Measurements from ENCODE around the gene ITGBL1.
A peak's percentile ranks its signal among the peaks of the same experiment; 100 is the strongest.

Gene ITGBL1

DNA sequence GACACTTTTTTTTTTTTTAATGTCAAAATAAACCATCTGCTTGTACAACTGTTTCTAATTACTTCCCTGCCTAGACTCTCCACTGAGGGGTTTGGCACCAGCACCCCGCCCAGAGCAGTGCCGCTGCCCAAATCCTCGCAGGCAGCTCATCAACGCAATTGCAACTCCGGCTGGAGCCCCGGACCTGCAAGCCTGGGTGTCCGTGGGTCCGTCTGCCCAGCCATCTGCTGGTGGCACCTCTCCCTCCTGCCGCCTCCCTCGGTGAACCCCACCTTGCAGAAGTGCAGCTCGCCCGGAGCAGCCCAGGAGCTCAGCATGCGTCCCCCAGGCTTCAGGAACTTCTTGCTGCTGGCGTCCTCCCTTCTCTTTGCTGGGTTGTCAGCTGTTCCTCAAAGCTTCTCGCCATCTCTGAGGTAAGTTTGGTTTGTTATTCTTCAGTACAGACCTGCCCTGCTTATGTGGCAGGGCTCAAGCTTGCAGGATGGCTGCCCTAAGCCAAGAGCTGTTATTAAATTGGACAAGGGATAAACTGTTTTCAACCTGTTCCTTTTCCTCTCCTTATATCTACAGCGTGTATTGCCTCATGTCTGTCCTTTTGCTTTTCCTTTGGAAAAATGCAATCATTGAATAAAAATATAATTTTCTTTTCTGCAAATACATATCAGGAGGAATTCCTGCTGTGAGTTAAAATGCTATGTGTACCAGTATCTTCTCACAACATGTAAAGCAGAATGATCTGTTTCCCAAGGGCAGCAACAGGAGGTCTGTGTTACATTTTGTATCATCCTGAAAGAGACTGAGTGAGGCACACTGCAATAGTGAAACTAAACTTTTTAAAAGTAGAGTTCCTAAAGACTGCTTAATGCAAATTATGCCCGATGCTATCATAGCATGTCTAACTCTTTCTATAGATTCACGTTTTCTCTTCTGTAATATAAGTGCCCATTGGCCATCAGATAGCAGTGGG is at the start of gene ITGBL1:
Gene ITGBL1, plus strand, starts transcription at position 157 of the 967 bp plus-strand sequence. Its CDS starts 159 bp downstream, at position 316.
- DNase-seq: no peak

DNA sequence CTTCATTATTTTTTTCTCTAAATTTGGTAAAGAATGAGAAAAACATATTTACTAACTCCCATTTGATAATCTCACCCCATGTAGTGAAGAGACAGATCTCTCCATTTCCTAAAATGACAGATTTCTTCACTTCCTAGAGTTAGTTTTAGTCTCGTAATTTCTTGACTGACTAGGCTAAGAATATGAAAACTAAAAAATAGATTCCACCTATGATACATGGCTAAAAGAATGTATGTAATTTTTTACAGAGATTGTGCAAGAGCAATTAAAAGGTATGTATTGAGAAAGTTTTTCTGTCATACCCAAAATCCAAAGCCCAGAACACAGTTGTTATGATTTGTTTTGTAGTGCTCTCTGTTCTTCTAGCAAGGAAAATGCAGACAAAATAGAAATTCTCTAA is 45.7 kb upstream of the ITGBL1 start:
- no peak for DNase-seq

DNA sequence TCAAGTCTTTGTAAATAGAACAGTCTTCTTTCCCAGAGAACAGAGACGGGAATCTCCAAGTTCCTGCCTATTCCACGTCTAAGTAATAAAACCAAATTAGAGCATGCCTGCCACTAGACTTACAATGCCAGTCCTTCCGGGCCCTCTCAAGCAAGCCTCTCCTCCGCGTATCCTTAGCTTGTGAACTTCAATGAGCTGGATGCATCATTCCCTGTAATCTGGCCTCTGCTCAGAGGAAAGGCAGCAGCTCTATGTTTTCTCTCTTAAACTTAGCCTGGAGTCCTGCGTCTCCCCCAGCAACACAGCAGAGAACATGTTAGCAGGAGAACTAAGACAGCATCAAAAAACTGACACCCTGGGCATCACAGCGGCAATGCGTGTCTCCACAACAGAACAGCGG is 44.3 kb upstream of the ITGBL1 start:
- no peak for DNase-seq

GRCh38 chr13:101408992-101409656 is 43.4 kb upstream of the ITGBL1 start:
- DNase-seq: no peak

DNA sequence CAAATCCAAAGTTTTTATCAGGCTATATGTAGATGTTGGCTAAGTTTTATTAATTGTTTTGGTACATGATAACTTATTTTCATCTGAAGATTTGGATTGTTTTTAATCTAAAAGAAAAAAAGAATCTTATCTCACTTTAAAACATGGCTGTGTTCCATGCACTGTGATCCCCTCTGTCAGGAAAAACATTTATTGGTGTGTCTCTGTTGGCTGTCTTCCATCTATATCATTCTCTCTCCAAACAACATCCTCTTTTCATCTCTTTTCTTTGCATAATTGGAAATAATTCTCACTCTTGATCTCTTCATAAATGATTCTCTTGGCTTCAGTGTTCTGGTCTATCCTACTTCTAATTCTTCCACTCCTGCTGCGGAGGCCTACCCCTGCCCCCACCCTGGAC is 40.4 kb upstream of the ITGBL1 start:
- DNase-seq: no peak

DNA sequence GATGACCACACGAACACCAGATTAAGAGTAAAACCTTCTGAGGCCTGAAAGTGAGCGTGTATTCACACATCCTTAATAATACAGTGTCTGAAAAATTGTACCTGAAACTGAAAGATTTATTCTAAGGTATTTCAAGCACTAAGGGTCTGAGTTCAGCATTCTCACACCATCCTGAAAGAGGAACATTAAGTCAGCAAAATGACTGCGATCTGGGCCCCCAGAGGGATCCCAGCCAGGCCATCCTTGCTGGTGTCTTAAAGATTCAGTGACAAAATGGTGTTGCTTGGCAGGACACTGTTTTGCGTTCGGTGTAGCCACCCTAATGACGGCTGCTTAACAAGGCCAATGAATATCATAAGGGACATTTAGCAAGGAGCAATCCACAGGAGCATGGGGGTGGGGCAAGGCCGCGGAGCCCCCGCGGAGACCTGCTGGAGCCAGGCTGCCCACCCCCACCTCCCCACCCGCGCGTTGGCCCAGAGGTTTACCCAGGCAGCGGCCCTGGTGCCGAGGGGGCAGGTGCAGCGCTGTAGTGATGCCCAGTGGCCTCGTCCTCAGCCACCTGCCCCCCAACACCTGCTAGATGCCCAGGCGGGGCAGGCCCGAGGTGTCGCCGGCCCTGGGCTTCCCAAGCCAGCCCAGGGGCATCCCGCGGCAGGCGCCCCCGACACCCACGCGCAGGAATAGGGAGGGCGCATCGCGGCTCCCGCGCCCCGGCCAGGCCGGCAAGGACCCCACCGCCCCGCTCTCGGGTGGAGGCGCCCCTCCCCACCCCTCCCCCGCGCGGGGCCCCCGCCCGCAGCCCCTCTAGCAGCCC is 36.9 kb upstream of the ITGBL1 start:
- peak; percentile 53 for DNase-seq

GRCh38 chr13:101416181-101417042 is 36.1 kb upstream of the ITGBL1 start, which contains the start of gene NALCN:
NALCN (minus strand) TSS chr13:101416508; CDS start chr13:101399126, 17,382 bp downstream.
- DNase-seq: peak; percentile 72

- peak; percentile 92 for DNase-seq
These were observed 35.5 kb upstream of the ITGBL1 start for GRCh38 chr13:101417043-101417406.

DNA sequence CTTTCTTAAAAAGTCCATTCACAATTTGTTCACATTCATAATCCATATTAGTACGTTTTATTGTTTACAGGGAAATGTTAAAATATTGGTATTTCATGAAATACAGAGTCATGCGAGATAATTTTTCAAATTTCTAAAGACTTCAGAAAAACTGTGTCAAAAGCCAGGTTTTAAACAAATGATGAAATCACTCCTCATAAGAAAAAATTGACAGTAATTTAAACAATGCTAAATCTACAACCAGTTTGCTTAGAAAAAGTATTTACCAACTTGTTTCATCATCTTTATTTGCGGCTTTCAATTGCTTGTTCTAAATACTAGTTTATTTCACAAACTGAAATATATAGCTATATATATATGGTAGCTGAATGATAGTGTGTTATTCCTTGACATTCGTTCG is 35.0 kb upstream of the ITGBL1 start:
- no peak for DNase-seq

GRCh38 chr13:101423872-101424271 is 28.6 kb upstream of the ITGBL1 start:
- DNase-seq: no peak

GRCh38 chr13:101424381-101425155 is 27.9 kb upstream of the ITGBL1 start:
- DNase-seq: no peak

DNA sequence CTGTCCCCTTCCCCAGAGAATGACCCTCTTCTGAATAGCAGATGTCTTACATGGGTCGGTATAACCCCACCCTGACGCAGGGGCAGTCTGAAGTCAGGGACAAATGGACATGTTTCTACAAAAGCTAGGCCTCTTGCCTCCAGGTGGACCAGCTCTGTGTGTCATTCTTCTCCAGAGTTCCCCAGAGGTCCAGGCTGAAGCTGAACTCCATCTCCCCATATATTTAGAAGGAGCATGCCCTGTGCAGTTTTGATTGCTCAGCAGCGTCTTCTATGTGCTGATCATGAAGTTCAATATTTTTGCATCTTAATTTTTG is 27.4 kb upstream of the ITGBL1 start:
- no peak for DNase-seq

DNA sequence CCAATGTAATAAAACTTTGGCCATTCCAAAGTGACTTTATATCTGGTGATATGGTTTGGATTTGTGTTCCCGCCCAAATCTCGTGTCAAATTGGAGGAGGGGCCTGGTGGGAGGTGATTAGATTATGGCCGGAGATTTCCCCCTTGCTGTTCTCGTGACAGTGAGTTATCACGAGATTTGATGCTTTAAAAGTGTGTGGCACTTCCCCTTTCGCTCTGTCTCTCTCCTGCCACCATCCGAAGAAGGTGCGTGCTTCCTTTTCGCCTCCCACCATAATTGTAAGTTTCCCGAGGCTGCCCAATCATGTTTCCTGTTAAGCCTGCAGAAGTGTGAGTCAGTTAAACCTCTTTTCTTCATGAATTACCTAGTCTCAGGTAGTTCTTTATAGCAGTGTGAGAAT is 26.9 kb upstream of the ITGBL1 start:
- no peak for DNase-seq

DNA sequence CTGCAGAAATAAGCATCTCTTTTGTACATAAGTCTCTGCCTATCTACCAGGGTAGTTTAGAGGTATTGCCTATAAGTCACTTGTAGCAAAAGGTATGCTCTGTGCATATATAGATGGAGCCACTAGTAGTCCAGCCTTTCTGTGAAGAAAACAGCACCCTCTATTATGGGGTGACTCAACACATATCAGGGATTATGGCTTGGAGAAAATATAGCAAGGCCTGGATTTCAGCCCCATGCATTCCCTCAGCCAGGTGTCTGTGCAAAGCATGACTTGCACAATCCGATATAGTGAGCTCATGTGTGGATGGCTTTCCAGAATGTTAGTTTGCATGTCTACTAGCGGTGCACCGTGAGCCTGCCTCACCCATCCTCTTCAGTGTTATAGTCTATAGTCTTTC is 22.7 kb upstream of the ITGBL1 start:
- DNase-seq: no peak

DNA sequence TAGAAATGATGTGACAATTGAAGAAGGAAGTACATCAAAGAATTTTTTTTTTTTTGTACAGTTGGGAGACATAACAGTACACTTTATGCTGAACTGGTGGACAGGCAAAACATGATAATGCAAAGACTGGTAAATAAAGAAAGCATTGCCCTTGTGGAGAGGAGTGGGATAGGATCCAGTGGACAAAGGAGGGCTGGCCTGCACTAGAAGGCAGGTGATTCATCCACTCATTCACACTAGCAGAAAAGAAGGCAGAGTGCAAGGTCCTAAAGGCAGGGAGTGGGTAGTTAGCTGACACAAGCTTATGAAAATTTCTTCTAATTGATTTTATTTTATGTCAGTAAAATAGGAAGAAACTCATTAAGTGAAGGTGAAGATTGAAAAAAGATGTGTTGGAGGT is 18.6 kb upstream of the ITGBL1 start:
- no peak for DNase-seq

DNA sequence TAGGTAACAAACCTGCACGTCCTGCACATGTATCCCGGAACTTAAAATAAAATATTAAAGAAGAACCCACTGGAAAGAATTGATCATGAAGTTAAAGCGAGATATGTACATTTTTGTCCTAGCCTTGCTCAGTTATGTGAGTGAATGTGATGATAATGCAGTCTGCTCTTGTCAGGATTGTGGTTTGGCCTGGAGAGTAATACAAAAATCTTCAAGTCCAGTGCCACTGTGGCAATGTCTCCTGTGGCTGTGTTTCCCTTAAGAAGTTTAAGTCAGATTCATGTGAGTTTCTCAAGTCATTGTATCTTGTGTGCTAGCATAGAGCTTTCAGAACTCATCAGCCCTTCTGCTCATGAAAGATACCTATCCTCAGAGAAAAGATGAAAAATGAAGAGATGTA is 18.0 kb upstream of the ITGBL1 start:
- DNase-seq: no peak

DNA sequence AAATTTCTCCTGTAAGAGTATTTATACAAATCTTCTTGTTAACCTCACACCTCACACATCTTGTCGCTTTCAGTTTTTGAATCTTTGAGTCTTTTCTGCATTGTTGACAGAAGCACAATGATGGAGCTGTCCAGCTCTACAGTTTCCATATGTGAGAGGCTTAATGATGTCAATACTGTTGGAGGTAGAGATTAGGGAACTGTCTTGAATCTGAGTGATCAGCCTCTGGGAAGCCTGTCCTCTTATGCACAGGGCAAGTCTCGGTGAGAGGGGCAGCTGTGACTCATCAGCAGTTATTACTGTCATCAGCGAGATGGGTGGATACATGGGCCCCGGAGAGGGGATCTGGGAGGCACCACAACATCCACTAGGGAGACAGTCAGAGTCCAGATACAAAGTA is 4.6 kb upstream of the ITGBL1 start:
- DNase-seq: no peak

DNA sequence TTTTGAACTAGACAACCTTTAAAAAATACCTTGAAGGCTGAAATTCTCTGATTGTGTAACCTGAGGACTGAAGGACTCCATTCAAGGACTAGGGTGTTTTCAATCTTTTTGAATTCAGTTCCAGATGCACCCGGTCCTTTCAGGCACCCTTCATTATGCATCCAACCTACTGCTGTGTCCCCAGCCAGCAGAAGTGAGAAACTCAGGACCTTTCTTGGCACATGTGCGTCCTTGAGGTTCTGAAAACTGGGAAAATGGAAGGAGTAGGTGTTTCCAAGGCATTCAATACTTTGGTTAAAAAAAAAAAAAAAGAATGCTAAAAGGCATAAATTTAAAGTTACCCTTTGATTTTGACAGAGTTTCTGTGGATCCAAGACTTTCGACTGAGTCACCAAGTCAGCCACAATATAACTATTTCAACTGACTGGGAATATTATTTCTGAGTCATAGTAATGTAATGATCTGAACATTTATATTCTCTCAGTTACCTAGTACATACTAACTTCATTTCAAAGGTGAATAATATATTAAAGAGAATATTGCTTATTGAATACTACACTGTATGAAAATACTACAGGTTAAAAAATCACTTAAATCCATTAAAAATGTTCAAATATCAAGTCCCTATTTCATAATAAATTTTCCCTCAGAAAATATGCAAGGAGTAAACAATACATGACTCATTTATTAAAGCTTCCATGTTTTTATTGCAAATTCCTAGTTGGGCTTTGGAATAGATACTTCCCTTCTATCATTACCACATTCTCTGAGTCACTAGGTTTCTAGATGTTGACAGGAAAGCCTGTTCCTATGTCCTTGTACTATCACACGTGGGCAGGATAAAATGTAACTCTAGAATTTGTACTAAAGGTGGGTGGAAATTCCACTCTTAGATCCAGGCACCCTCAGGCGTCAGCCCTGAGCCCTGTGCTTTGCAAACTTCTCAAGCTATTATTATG is 2.4 kb upstream of the ITGBL1 start:
- no peak for DNase-seq

GRCh38 chr13:101450749-101451130 is 1.7 kb upstream of the ITGBL1 start:
- DNase-seq: no peak

GRCh38 chr13:101451641-101452040 is 834 bp upstream of the ITGBL1 start:
- DNase-seq: no peak

All from NCI-H1092 (cell line).